ENCODE results near the gene ZSCAN22. TPM values are rescaled to one million over a fixed set of nuclear protein-coding genes. Genes with fewer than 3 reads are reported as not detected.

ZSCAN22 gene
- total and polyA plus RNA-seq, 2 experiments from 2014 or later = 0.86 to 2.9 TPM

- no peak for DNase-seq (ENCODE audit: low spot score)
- H3K36me3 Mint-ChIP-seq (ENCODE audit: low read depth) = no peaks in the 10 kb centered on the region; the same call in 2 of the 3 replicates
- H3K27me3 Mint-ChIP-seq (ENCODE audit: insufficient read depth, low read depth, poor library complexity) = peaks cover 12% of the 10 kb centered on the region
- H3K27ac Mint-ChIP-seq = no peak overlapping the region
- no peaks in the 10 kb centered on the region for H3K79me2 ChIP-seq (replicated peaks; ENCODE audit: insufficient read depth)
- H3K4me1 ChIP-seq (ENCODE audit: insufficient read depth) = no peaks in the 10 kb centered on the region; the same call in 1 of the 2 replicates
- no peak overlapping the region for H3K27ac ChIP-seq (ENCODE audit: low read depth)
- no peaks in the 10 kb centered on the region for H3K9me2 ChIP-seq (ENCODE audit: insufficient read depth)
- no peak for ATAC-seq
- H3K4me1 Mint-ChIP-seq = peaks cover 3% of the 10 kb centered on the region; the same call in 2 of the 3 replicates
- no peak overlapping the region for H2AFZ ChIP-seq
- H3K9me3 Mint-ChIP-seq = no peaks in the 10 kb centered on the region
- H4K20me1 ChIP-seq (replicated peaks; ENCODE audit: insufficient read depth) = no peaks in the 10 kb centered on the region; the same call in 1 of the 2 replicates
- H3K4me2 ChIP-seq = no peak overlapping the region
- no peak overlapping the region for H3K4me3 Mint-ChIP-seq
- no peaks in the 10 kb centered on the region for H3K36me3 ChIP-seq (ENCODE audit: insufficient read depth)
- no peak overlapping the region for H3K4me3 ChIP-seq
- no peak for TF ChIP-seq NANOG (IDR thresholded peaks at IDR 0.05; ENCODE audit: borderline replicate concordance)
- no peak for TF ChIP-seq ZNF114 (CRISPR knock-in tag; IDR thresholded peaks at IDR 0.05)
- TF ChIP-seq, protein P1, sequence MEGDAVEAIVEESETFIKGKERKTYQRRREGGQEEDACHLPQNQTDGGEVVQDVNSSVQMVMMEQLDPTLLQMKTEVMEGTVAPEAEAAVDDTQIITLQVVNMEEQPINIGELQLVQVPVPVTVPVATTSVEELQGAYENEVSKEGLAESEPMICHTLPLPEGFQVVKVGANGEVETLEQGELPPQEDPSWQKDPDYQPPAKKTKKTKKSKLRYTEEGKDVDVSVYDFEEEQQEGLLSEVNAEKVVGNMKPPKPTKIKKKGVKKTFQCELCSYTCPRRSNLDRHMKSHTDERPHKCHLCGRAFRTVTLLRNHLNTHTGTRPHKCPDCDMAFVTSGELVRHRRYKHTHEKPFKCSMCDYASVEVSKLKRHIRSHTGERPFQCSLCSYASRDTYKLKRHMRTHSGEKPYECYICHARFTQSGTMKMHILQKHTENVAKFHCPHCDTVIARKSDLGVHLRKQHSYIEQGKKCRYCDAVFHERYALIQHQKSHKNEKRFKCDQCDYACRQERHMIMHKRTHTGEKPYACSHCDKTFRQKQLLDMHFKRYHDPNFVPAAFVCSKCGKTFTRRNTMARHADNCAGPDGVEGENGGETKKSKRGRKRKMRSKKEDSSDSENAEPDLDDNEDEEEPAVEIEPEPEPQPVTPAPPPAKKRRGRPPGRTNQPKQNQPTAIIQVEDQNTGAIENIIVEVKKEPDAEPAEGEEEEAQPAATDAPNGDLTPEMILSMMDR (conservative IDR thresholded peaks at IDR 0.05; ENCODE audit: low read depth in 2 of 2) = no peak
- TF ChIP-seq ZNF462 (CRISPR knock-in tag; IDR thresholded peaks at IDR 0.05) = no peak
- no peak for TF ChIP-seq JUNB (IDR thresholded peaks at IDR 0.05; ENCODE audit: unreplicated experiment)
- no peak for TF ChIP-seq REST (IDR thresholded peaks at IDR 0.05; ENCODE audit: unreplicated experiment)
- no peak for TF ChIP-seq ZNF331 (CRISPR knock-in tag; IDR thresholded peaks at IDR 0.05; ENCODE audit: low read depth)
- no peak for TF ChIP-seq STAT1 (IDR thresholded peaks at IDR 0.05; ENCODE audit: unreplicated experiment)
- TF ChIP-seq EZH2 (IDR thresholded peaks at IDR 0.05; ENCODE audit: low read depth, unreplicated experiment) = no peak
- no peak for TF ChIP-seq CREB1 (CRISPR knock-in tag; IDR thresholded peaks at IDR 0.05; ENCODE audit: low read depth)
- TF ChIP-seq POLR2AphosphoS5 (IDR thresholded peaks at IDR 0.05; ENCODE audit: low read depth) = no peak
- TF ChIP-seq ETS1 (IDR thresholded peaks at IDR 0.05) = no peak
- no peak for TF ChIP-seq EZH2phosphoT487 (IDR thresholded peaks at IDR 0.05; ENCODE audit: unreplicated experiment)
- H3F3A ChIP-seq (replicated peaks; ENCODE audit: low read depth) = peaks cover 10% of the 10 kb centered on the region
- H3K27me3 ChIP-seq (ENCODE audit: insufficient read depth) = peaks cover 49% of the 10 kb centered on the region
Measured at GRCh38 chr19:58351558-58351878, 24.7 kb downstream of the ZSCAN22 start.

Data from GM23338 (cell line).